Fibroblast of skin of scalp (primary cell): ENCODE data around the gene SHB.
"Not testable (repeated sequence)": the region's sequence is repeated elsewhere in the genome, so short reads cannot be mapped to it uniquely, and the experiment has no call there.

Experiments
- DNase-seq: peaks from one replicate; pipeline ENCODE4 v3.0.0-alpha.2; 2013

The SHB gene

DNA sequence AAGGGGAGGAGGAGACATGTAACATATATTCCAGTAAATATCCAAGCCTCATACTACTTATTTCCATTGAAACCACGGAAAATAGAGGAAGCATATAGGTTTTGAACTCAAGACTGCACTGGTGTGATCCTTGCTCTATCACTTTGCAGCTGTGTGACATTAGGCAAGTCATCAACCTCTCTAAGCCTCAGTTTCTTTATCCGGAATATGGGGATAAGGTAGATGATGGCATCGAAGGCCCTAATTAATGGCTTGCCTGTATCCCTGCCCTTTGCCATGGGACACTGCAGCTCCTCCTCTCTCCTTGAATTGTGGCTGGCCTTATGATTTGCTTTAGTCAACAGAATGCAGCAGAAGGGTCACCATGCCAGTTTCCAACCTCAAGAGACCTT is 6.9 kb downstream of the SHB start:
- DNase-seq = no peak

DNA sequence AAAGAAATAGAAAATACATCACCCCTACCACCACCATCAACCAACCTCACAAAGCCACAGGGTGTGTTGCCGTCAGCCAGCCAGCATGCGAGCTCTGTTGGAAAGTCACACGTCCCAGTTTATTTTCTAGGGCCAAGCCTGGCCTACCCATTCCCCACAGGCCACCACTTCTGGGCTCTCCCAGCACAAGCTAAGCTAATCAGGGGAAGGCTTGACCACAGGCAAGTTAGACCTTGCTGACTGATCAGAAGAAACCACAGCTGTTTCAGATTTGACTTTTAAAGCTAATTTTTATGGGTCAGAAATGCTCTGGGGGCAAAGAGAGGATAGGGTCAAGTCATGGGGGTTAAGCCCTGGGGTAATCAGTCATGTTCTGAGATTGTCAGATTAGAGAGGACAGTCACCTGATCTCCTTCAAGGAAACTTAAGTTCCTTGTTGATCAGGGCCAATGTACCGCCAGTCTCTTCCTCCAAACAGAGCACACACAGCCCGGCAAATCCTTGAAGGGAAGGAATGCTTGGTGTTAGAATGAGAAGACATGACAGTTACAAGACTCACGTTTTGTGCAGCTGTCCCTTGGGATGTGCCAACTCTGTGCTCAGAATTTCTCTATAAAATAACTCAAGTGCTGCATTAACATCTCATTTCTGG is 7.6 kb downstream of the SHB start:
- no peak for DNase-seq

DNA sequence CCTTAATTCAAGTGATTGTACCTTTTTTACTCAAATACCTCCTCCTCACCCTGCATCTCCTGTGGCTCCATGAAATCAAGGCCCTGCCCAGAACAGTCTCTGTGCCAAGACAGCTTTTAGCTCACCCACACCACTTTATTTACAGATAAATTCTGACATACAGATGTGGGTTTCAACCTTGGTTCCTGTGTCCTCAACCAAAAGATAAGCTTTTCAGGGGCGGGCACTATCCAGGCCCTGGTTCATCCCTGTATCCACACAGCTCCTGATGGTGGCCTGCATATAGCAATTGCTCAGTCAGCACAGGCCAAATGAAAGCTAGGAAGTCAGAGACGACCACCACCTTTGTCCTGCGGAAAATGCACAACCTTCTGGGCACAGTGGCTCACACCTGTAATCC is 8.3 kb downstream of the SHB start:
- no peak for DNase-seq

DNA sequence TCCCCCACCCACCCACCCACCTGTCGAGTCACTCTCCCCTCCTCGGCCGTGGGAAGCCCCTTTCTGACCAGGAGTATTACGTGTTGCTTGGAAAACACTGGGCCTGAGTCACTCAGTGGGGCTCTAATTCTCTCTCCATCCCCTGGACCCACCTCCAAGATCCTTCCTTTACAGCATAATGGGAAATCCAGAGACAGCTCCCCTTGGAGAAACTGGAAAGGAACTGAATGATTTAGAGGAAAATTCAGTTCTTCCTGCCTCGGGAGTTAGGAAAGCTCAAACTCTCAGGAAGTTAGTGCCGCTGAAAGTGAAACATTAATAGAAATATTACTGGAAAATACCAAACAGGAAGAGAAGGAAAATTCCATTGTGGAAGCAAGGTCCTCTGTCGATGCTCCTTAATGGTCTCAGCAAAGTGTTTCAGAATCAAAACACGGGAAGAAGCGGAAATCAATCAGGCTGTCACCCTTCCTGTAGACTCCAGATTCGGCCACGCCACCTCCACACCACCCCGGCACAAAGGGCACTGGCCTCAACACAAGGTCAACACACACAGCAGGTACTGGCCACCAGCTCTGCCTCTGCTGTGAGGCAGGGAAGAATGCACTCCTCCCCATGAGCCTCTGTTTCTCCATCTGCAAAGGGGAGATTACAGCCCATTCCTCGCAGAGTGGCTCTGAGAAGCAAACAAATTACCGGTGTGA is 9.6 kb downstream of the SHB start:
- no peak for DNase-seq

DNA sequence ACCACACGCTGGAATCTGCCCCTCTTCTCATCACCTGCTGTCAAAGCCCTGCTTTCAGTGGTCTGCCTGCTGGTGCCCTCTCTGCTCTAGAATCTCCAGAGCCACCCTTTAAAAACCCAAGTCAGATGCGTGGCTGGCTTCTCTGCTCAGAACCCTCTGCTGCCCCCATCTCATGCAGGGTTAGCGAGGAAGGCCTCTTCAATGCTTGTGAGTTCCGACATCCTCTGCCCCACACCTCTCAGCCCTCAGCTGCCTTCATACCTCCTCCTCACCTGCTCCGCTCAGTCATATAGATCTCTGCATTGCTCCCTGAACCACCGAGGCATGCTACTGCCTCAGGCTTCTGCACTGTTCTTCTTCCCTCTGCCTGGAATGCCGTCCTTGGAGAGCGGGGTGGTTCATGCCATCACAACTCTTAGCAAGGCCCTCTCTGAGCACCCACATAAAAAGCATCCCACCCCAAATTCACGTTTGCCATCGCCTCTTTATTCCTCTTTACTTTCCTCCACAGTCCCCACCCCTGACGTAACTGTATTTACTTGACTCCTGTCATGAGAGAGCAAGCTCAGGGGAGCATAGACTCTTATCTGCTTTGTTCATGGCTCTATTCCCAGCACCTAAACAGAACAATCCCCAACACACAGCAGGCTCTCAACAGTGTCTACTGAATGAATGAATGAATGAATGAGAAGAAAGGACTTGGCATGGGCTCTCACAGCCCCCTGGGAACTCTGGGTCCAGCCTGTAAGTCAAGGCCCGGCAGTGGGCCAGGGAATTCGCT is 10.4 kb downstream of the SHB start:
- no peak for DNase-seq

DNA sequence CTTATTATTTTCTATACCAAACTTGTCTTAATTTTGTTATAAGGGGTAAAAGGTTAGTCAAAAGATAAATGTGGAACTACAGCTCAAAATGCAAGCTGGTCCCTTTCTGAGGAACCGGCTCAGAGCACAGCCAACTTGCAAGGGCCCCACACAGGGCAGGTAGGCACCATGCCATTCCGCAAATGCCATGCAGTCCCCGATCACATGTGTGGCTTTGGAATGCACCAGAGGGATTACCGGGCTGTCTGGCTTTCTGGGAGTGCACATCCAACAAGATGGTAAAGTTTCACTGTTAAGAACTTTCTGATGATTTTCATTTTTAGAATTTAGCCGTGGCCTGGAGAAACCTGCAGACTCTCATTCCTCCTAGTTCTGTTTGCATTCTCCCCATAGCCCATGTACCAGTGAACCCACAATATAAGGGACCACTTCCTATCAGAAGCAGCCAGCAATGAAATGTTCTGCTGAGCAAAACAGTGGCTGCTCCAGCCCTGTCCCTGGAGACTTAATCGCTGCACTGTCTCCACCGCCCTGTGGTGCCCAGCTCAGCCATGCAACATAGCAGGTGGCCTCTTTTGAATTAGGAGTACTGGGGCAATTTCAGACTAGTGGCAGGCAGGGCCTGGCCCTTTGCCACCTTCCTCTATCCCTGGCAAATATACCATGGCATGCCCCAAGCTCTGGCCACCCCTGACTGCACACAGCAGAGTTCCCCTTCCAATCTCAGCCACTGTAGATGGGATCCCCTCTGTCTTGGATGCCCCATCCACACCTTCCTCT is 11.4 kb downstream of the SHB start:
- no peak for DNase-seq

DNA sequence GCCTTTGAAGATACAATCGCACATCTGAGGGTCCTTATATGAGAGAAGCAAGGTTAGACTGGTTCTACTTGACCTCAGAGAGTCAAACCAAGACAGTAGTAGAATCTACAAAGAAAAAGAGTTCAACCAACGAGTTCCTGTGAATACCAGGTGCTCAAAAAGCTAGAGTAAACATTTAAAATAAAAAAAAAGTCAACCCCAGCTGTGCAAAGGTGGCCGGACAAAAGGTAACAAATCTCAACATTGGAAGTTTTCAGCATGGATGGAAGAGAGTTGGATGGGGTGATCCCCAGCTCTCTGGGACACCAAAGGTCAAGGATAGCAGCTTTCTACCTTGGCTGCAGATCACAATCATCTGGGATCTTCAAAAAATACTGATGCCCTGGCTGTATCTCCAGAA is 14.4 kb downstream of the SHB start:
- DNase-seq = no peak

DNA sequence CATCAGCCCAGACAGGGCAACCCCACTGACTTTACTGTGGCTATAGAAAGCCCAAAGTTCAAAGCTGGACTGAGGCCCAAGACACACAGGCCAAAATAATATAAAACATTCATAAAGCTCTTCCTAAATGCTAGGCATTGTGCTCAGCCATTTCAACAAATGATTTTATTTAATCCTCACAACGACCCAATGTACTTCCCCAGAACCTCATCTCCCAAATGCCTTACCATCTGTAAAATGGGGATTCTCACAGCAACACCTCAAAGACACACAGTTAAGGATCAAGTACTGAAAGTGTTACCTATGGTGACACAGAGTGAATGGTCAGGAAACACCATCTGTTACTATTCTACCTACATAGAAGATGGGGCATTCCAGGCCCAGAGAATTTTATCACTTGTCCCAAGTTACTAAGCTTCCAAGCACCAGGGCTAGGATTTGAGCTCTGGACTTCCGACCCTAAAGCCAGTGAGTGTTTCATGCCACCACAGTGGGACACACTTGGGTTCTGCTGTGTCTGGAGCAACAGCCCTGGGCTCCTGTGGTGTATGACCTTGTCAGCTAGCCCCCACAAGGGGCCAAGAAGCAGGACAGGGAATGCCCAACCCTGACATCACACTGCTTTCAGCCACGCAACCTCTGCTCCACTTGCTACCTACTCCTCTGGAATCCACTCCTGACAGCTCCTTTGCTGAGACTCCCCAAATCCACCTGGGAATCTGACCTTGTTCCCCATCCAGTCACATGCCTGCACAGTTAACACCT is 15.1 kb downstream of the SHB start:
- no peak for DNase-seq

DNA sequence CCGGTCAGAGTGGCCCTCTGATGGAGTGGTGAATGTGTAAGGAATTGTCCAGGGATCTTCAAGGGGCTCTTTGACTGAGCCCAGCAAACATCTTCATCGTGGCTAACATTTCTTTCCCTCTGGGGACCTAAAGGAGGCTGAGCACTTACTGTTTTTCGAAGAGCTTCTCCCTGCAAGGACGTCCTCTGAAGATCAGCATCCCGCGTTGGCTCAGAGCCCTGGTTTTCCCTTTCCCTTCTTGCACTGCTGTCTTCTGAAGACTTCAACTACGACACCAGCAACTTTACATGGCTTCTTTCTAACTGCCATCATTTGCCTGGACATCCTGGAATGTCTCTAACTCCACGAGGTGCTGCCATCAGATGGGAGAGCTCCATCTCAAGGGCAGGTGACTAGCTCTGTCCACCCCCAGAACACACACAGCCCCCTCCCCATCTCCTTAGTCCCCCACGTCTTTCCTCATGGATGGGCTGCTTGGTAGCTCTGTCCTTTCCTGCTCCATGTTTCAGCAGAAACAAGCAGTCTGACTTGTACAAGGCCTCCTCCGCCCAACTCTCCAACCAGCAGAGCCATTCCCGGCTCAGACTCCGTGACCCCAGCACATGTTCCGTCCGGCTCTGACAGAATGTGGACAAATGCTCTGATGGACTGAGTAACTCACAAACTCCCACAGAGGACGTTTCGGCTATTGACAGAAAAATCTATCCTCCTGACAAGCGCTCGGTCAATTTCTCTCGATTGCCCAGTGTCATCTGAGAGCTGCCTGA is 17.1 kb downstream of the SHB start:
- peak; percentile 52 for DNase-seq

DNA sequence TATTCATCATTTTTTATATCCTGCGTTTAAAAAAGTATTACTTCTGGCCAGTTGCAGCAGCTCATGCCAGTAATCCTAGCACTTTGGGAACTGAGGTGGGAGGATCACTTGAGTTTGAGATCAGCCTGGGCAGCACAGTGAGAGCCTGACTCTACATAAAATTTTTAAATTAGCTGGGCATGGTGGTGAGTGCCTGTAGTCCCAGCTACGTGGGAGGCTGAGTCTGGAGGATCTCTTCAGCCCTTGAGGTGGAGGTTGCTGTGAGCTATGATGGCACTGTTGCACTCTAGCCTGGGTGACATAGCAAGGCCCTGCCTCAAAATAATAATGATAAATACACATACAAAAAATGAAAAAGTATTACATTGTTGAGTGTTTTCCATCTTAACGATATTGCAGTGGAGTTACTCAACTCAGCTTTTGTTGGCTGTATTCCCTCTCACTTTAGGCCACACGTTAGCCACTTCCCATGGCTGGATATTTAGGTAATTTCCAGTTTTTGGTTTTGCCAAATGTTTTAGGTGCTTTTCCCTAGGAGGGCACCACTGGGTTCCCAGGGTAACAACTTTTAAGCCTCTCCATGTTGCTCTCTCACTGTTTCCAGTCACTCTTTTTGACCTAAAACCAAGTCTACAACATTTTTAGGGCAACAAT is 20.6 kb downstream of the SHB start:
- DNase-seq = no peak

DNA sequence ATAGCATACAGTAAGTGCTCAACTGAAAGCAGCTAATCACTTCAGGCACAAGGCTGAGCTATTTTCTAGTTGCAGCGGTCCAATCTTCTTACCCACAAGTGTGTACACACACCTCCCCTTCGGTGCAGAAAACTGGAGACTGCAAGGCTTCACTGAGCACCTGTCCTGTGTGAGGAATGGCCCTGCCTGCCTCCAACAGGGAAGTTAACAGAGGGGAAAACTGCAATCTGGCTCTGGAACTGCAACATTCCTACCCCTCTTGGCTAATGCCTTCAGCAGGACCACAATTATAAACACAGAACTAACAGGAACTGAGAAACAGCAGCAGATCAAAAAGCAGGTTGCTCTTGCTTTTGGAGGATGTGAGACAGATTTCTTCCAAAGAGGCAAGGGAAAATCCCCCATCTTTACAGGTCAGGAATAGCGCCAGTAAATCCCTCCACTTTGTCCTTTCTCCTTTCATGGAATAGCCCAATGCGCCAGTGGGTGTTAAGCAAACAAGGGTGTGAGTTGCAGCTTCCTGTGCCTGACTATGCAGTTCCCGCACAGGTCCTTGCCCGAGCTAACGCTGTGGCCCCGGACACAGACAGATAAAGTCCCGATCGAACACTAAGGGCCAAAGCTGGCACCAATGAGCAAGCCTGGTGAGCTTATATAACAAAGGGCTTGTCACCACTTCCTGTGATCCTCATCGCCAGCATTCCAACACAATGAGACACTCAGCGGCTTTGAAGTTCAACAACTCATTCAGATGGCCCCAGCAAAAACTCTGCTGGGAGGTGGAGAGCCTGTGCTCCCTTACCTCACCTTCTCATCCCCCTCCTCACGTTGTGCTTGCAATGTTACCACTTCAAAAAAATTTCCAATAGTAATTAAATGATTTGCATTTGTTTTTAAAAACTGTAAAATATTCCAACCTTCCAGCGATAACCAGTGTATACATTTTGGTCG is 21.5 kb downstream of the SHB start:
- DNase-seq = peak; percentile 91

DNA sequence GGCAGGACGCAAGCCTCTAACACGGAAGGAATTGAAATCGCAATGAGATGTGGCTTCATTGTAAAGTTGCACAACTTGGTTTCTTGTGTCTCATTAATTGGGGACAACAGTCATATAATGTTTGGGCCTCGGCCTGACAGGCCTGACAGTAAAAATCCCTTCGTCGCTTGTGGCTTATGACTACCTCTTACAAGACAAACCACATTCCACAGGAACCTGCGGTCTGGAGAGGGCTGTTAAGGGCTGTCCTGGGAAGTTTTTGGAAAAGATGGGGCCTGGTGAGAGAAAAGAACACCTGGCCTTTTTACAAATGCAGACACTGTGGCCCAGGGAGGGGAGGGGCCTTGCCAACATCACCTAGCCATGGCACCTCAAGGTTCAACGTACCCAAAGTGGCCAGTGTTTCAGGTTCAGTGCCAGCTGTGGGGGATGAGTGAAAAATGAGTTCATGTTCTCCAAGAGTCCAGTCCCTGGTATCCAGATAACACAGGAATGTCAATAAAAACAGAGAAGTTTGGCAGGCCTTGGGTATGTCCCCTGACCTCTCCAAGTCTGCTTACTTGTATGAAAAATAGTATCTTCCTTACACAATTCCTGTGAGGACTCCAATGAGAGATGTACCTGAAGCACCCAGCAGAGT is 22.2 kb downstream of the SHB start:
- peak; percentile 70 for DNase-seq

DNA sequence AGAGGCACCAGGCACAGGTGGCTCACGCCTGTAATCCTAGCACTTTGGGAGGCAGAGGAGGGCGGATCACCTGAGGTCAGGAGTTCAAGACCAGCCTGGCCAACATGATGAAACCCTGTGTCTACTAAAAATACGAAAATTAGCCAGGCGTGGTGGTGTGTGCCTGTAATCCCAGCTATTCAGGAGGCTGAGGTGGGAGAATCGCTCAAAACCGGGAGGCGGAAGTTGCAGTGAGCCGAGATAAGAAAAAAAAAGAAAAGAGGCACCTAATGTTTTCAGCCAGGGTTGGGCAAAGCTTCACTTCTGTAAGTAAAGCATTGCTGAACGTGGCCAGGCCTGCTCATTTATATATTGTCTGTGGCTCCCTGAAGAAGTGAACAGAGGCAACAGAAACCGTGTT is 23.1 kb downstream of the SHB start:
- DNase-seq = not testable (repeated sequence)

DNA sequence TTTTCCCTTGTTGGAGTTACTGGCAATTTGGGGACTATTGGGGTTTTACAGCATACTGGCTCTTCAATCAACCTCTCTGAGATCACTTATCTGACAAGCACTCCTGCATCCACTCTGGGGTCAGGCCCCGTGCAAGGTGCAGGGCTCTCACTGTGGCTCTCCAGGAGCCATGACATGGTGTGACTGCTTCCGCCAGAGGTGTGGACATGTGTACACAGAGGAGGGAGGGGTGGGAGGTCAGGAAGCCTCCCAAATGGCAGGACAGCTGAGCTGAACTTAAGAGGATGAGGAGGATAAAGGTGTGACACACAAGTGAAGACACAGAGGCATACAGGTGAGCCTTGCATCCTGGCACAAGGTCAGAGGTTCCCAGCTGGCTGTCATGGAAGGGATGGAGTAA is 24.3 kb downstream of the SHB start:
- no peak for DNase-seq

DNA sequence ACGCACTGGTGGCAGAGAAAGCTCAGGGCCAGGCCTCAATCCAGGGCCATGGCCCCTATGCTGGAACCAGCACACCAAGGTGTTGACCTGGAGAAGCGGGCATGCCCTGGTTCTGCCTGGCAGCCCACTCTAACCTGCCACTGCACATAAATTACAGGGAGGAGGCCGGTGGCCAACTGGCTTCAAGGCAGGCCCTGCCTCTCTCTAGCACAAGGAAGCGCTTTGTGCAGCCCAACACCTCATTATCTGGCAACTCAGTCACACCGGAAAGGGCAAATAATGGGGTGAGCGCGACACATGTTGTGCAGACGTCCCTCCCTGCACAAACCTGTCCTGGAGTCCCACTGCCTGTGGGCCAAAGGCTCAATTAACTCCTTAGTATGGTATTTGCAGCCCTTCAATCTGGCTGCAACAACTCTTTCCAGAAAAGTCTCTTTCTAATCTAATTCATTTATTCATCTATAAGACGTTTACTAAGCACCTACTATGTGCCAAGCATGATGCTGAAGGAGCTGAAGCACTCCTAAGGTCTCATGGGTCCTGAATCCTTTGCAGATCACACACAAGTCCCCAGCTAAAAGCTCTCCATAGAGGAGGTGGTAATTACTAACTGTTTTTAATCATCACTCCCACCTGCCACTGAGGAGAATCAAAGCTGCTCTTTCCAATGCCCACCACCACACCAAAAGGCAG is 24.9 kb downstream of the SHB start:
- no peak for DNase-seq

DNA sequence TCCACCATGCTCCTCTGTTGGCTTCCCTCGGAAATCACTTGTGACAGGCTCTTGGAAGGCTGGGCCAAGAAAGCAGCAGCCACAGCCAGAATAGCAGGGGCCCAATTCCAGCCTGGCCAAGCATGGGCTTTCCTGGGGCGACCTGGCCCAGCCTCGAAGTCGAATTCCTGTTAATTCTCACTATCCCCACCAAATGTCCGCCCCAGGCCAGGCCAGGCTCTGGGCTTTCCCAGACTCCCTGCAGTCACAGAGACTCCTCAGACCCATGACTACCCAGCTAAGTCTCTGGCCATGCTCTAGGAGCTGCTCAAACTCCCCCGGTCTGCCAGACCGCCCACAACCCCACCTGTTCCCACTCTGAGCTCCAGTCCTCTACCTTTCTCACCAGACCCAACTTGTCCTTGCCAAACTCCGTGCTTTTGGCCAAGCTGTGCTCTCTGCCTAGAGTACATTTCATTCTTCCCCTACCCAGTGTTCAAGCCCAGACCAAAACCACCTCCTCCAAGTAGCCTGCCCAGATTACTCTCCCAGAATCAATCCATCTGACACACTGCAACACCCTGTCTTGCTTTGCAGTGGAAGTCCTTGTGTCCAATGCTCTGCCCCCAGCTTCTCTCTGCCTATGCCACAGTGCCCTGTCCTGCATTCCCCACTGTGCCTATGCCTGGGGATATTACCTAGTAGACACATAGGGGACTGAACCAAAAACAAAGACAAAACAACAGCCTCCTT is 26.2 kb downstream of the SHB start:
- no peak for DNase-seq

DNA sequence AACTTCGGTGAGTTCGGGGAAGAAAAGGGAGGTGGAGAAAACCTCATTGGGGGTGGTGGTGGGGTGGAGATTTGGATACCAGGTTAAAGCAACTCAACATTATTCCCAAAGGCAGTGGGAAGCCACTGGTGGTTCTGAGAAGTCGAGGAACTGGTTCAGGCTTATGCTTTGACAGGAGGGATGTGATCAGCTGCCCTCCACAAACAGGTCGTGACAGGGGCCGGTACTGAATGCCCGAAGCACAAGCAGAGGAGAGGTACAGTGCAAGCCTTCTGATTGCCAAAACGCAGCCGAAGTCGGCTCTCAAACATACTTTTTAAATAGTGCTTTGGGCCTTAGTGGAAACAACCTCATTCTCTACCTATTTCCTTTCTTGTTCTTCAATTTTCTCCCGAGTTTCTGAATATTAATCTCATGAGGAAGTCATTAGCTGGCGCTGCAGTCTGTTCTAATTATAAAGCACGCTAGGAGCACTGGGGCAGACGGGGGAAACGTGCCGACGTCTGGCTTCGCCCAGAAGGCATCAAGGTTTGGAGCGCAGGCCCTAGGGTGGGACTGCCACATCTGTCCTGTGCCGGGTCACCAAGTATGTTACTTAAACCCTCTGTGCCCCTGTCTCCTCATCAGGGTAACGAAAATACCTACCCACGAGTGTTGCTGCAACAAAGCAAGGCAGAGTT is 27.3 kb downstream of the SHB start:
- DNase-seq = no peak
